Measurements from ENCODE around the gene CD226.

Gene CD226

DNA sequence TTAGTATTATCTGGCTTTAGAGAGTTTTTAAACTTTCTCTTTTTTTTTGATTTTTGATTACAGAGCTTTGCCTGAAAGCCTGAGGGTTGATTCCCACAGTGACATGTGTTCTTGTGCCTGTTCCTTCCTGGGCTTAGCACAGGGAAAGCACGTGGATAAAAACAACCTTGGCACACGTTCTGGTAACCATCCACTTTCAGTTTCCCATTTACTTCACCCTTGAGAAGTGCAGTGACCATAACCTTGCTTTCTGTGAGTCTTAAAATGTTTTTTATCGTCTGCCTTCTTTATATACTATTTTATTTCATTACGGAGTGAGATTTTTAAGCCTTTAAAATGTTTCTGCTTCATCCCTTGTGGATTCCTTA is 11.5 kb downstream of the CD226 start:
- ChIA-PET CTCF (interaction anchor here (0.6 kb wide), 1 partner anchor 62 kb away, joined by 3 read pairs; no protein-coding TSS in a partner anchor), POLR2A (no interaction called here)
- no peak overlapping the region for H3K27ac ChIP-seq (ENCODE audit: extremely low read depth, low read depth, low read length)
- no peaks in the 10 kb centered on the region for H3K36me3 ChIP-seq (ENCODE audit: control insufficient read depth in 2 of 2, insufficient read depth in 1 of 2, low read length in 2 of 2)
- no peaks in the 10 kb centered on the region for H3K9me3 ChIP-seq (ENCODE audit: control insufficient read depth, insufficient read depth, low read depth, low read length)
- TF ChIP-seq, protein P1, sequence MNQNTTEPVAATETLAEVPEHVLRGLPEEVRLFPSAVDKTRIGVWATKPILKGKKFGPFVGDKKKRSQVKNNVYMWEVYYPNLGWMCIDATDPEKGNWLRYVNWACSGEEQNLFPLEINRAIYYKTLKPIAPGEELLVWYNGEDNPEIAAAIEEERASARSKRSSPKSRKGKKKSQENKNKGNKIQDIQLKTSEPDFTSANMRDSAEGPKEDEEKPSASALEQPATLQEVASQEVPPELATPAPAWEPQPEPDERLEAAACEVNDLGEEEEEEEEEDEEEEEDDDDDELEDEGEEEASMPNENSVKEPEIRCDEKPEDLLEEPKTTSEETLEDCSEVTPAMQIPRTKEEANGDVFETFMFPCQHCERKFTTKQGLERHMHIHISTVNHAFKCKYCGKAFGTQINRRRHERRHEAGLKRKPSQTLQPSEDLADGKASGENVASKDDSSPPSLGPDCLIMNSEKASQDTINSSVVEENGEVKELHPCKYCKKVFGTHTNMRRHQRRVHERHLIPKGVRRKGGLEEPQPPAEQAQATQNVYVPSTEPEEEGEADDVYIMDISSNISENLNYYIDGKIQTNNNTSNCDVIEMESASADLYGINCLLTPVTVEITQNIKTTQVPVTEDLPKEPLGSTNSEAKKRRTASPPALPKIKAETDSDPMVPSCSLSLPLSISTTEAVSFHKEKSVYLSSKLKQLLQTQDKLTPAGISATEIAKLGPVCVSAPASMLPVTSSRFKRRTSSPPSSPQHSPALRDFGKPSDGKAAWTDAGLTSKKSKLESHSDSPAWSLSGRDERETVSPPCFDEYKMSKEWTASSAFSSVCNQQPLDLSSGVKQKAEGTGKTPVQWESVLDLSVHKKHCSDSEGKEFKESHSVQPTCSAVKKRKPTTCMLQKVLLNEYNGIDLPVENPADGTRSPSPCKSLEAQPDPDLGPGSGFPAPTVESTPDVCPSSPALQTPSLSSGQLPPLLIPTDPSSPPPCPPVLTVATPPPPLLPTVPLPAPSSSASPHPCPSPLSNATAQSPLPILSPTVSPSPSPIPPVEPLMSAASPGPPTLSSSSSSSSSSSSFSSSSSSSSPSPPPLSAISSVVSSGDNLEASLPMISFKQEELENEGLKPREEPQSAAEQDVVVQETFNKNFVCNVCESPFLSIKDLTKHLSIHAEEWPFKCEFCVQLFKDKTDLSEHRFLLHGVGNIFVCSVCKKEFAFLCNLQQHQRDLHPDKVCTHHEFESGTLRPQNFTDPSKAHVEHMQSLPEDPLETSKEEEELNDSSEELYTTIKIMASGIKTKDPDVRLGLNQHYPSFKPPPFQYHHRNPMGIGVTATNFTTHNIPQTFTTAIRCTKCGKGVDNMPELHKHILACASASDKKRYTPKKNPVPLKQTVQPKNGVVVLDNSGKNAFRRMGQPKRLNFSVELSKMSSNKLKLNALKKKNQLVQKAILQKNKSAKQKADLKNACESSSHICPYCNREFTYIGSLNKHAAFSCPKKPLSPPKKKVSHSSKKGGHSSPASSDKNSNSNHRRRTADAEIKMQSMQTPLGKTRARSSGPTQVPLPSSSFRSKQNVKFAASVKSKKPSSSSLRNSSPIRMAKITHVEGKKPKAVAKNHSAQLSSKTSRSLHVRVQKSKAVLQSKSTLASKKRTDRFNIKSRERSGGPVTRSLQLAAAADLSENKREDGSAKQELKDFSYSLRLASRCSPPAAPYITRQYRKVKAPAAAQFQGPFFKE (tag by site-specific recombination; IDR thresholded peaks at IDR 0.05; ENCODE audit: borderline replicate concordance): no peak
- TF ChIP-seq ZNF202 (tag by site-specific recombination; IDR thresholded peaks at IDR 0.05; ENCODE audit: borderline replicate concordance): no peak
- no peak for TF ChIP-seq ZSCAN23 (tag by site-specific recombination; IDR thresholded peaks at IDR 0.05)
- no peak for TF ChIP-seq ZNF548 (tag by site-specific recombination; IDR thresholded peaks at IDR 0.05)
- TF ChIP-seq ZNF560 (tag by site-specific recombination; IDR thresholded peaks at IDR 0.05; ENCODE audit: borderline replicate concordance): no peak
- no peak for TF ChIP-seq KLF1 (tag by site-specific recombination; IDR thresholded peaks at IDR 0.05)
- TF ChIP-seq, protein P2, sequence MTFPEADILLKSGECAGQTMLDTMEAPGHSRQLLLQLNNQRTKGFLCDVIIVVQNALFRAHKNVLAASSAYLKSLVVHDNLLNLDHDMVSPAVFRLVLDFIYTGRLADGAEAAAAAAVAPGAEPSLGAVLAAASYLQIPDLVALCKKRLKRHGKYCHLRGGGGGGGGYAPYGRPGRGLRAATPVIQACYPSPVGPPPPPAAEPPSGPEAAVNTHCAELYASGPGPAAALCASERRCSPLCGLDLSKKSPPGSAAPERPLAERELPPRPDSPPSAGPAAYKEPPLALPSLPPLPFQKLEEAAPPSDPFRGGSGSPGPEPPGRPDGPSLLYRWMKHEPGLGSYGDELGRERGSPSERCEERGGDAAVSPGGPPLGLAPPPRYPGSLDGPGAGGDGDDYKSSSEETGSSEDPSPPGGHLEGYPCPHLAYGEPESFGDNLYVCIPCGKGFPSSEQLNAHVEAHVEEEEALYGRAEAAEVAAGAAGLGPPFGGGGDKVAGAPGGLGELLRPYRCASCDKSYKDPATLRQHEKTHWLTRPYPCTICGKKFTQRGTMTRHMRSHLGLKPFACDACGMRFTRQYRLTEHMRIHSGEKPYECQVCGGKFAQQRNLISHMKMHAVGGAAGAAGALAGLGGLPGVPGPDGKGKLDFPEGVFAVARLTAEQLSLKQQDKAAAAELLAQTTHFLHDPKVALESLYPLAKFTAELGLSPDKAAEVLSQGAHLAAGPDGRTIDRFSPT (tag by site-specific recombination; IDR thresholded peaks at IDR 0.05): no peak
- TF ChIP-seq ZNF621 (tag by site-specific recombination; IDR thresholded peaks at IDR 0.05): no peak
- no peak for TF ChIP-seq ZBTB48 (tag by site-specific recombination; IDR thresholded peaks at IDR 0.05)
- no peak for TF ChIP-seq ZNF112 (tag by site-specific recombination; IDR thresholded peaks at IDR 0.05)
- TF ChIP-seq, protein P3, sequence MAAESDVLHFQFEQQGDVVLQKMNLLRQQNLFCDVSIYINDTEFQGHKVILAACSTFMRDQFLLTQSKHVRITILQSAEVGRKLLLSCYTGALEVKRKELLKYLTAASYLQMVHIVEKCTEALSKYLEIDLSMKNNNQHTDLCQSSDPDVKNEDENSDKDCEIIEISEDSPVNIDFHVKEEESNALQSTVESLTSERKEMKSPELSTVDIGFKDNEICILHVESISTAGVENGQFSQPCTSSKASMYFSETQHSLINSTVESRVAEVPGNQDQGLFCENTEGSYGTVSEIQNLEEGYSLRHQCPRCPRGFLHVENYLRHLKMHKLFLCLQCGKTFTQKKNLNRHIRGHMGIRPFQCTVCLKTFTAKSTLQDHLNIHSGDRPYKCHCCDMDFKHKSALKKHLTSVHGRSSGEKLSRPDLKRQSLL (tag by site-specific recombination; IDR thresholded peaks at IDR 0.05): no peak
- no peak for TF ChIP-seq HOXC10 (CRISPR knock-in tag; IDR thresholded peaks at IDR 0.05)
- no peak for TF ChIP-seq ZNF404 (tag by site-specific recombination; IDR thresholded peaks at IDR 0.05)
- no peak for TF ChIP-seq RBAK (tag by site-specific recombination; IDR thresholded peaks at IDR 0.05)
- no peak for TF ChIP-seq ZNF629 (tag by site-specific recombination; IDR thresholded peaks at IDR 0.05)
- no peaks in the 10 kb centered on the region for H3K4me1 ChIP-seq (ENCODE audit: control insufficient read depth, insufficient read depth, low read length)
- no peak overlapping the region for H3K4me3 ChIP-seq (ENCODE audit: low read depth, low read length)

DNA sequence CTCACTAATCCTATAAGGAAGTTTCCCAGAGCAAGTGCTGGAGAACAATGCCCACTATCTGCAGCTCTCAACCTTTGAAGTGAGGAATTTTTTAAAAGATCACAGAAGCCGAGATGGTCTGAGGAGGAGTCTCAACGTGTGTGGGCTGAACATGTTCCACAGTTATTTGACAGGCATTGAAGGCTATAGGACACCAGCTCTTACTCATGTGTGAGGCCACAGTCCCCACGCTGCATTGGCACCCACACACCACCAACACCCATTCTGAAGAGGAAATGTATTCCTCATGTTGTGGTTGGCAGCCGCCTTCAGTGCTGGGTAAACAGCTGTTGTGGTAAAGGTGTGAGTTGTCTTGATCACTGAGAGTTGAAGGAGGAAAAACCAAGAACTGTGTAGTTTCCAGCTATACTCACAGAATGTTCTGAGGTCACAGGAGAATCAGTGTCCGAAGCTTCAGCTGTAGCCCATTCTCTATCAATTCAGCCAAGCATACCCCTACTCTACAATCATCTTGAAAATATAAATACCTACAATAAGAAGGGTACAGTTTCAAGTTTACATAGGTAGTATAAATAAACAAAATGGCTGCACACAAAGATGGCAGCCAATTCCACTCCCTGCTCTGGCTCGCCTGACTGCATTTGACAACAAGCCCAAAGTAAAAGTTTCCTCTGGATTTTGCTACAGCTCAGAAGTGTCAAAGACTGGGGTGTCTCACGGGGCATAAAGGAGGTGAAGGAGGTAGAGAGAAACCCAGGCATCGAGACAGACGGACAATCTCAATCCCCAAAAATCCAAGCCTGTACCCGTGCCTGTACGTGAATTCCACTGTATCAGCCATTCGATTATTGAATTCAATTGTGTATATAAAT is 12.1 kb downstream of the CD226 start:
- Histone ChIP-seq H3K4me1 (ENCODE audit: control insufficient read depth, insufficient read depth, low read length) (no peaks in the 10 kb centered on the region), H3K27ac (ENCODE audit: extremely low read depth, low read depth, low read length) (no peak overlapping the region), H3K9me3 (ENCODE audit: control insufficient read depth, insufficient read depth, low read depth, low read length) (no peaks in the 10 kb centered on the region), H3K36me3 (ENCODE audit: control insufficient read depth in 2 of 2, insufficient read depth in 1 of 2, low read length in 2 of 2) (no peaks in the 10 kb centered on the region), H3K4me3 (ENCODE audit: low read depth, low read length) (no peak overlapping the region)
- POLR2A ChIA-PET: no interaction called here
- CTCF ChIA-PET: interaction anchor here (0.6 kb wide), 1 partner anchor 63 kb away, joined by 3 read pairs; no protein-coding TSS in a partner anchor
- TF ChIP-seq, protein P4, sequence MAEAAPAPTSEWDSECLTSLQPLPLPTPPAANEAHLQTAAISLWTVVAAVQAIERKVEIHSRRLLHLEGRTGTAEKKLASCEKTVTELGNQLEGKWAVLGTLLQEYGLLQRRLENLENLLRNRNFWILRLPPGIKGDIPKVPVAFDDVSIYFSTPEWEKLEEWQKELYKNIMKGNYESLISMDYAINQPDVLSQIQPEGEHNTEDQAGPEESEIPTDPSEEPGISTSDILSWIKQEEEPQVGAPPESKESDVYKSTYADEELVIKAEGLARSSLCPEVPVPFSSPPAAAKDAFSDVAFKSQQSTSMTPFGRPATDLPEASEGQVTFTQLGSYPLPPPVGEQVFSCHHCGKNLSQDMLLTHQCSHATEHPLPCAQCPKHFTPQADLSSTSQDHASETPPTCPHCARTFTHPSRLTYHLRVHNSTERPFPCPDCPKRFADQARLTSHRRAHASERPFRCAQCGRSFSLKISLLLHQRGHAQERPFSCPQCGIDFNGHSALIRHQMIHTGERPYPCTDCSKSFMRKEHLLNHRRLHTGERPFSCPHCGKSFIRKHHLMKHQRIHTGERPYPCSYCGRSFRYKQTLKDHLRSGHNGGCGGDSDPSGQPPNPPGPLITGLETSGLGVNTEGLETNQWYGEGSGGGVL (tag by site-specific recombination; IDR thresholded peaks at IDR 0.05): no peak
- no peak for TF ChIP-seq GFI1B (tag by site-specific recombination; IDR thresholded peaks at IDR 0.05)
- TF ChIP-seq, protein P5, sequence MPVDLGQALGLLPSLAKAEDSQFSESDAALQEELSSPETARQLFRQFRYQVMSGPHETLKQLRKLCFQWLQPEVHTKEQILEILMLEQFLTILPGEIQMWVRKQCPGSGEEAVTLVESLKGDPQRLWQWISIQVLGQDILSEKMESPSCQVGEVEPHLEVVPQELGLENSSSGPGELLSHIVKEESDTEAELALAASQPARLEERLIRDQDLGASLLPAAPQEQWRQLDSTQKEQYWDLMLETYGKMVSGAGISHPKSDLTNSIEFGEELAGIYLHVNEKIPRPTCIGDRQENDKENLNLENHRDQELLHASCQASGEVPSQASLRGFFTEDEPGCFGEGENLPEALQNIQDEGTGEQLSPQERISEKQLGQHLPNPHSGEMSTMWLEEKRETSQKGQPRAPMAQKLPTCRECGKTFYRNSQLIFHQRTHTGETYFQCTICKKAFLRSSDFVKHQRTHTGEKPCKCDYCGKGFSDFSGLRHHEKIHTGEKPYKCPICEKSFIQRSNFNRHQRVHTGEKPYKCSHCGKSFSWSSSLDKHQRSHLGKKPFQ (tag by site-specific recombination; IDR thresholded peaks at IDR 0.05): no peak
- TF ChIP-seq ZFHX2 (tag by site-specific recombination; conservative IDR thresholded peaks at IDR 0.05): peak; percentile 86
- no peak for TF ChIP-seq ZNF140 (tag by site-specific recombination; IDR thresholded peaks at IDR 0.05)
- TF ChIP-seq ZNF555 (tag by site-specific recombination; conservative IDR thresholded peaks at IDR 0.05): no peak
- no peak for TF ChIP-seq ZNF529 (tag by site-specific recombination; IDR thresholded peaks at IDR 0.05; ENCODE audit: insufficient replicate concordance)

All from HEK293 (cell line).